Measurements from ENCODE around the gene TIPARP.

TIPARP gene

GRCh38 chr3:156743859-156744258, 69.5 kb downstream of the TIPARP start:
- no peak for DNase-seq

GRCh38 chr3:156744631-156745030, 70.2 kb downstream of the TIPARP start:
- DNase-seq: no peak

- no peak for DNase-seq
Measured at GRCh38 chr3:156745766-156746165, 71.4 kb downstream of the TIPARP start.

- DNase-seq: no peak
Measured at GRCh38 chr3:156747046-156747445, 72.7 kb downstream of the TIPARP start.

- DNase-seq: no peak
Measured at GRCh38 chr3:156749244-156749643, 74.9 kb downstream of the TIPARP start.

GRCh38 chr3:156750191-156750873, 75.9 kb downstream of the TIPARP start:
- no peak for DNase-seq

- DNase-seq: no peak
Measured at GRCh38 chr3:156750874-156751245, 76.5 kb downstream of the TIPARP start.

- DNase-seq: no peak
Measured at GRCh38 chr3:156751461-156752025, 77.2 kb downstream of the TIPARP start.

All from activated CD4-positive, alpha-beta T cell treated with anti-CD3 and anti-CD28 coated beads, Interleukin-2, amount 50 U/mL, for 16 hours (primary cell).